Epithelial cell of prostate (primary cell): Measurements from ENCODE around the gene RFPL1.

ENCODE experiments used
- DNase-seq: peaks from one replicate; pipeline ENCODE4 v3.0.0-alpha.2; 2011; ENCODE audit warnings: low read depth, low spot score
- H3K27ac ChIP-seq: fragments of 450-650 bp; 2 replicates; pipeline ENCODE4 v1.5.1; 2017; ENCODE audit warnings: mild to moderate bottlenecking

Gene RFPL1

GRCh38 chr22:29435236-29436136 is 2.9 kb upstream of the RFPL1 start:
- no peak overlapping the region for H3K27ac ChIP-seq
- no peak for DNase-seq

GRCh38 chr22:29442976-29443375 is 4.6 kb downstream of the RFPL1 start:
- H3K27ac ChIP-seq = no peak overlapping the region
- no peak for DNase-seq

- H3K27ac ChIP-seq = no peak overlapping the region
- no peak for DNase-seq
These were observed 5.1 kb downstream of the RFPL1 start for GRCh38 chr22:29443452-29443851.

GRCh38 chr22:29443861-29444792 is 5.7 kb downstream of the RFPL1 start:
- no peak overlapping the region for H3K27ac ChIP-seq
- no peak for DNase-seq

- DNase-seq = no peak
These were observed 7.1 kb downstream of the RFPL1 start for GRCh38 chr22:29445508-29445907.

GRCh38 chr22:29447906-29448305 is 9.5 kb downstream of the RFPL1 start:
- H3K27ac ChIP-seq = no peak overlapping the region
- no peak for DNase-seq

More at GRCh38 chr22:29445508-29445907, 7.1 kb downstream of the RFPL1 start:
- H3K27ac ChIP-seq = no peak overlapping the region

GRCh38 chr22:29449296-29449875 is 11.0 kb downstream of the RFPL1 start:
- H3K27ac ChIP-seq = no peak overlapping the region
- no peak for DNase-seq

GRCh38 chr22:29450222-29450621 is 11.8 kb downstream of the RFPL1 start:
- H3K27ac ChIP-seq = no peak overlapping the region
- DNase-seq = no peak

GRCh38 chr22:29451863-29452262 is 13.5 kb downstream of the RFPL1 start:
- H3K27ac ChIP-seq = no peak overlapping the region
- DNase-seq = no peak

GRCh38 chr22:29454276-29454675 is 15.9 kb downstream of the RFPL1 start:
- no peak overlapping the region for H3K27ac ChIP-seq
- no peak for DNase-seq

GRCh38 chr22:29456211-29456671 is 17.9 kb downstream of the RFPL1 start:
- no peak overlapping the region for H3K27ac ChIP-seq
- no peak for DNase-seq

- no peak for DNase-seq
- no peak overlapping the region for H3K27ac ChIP-seq
These were observed 19.3 kb downstream of the RFPL1 start for GRCh38 chr22:29457730-29458129.

- H3K27ac ChIP-seq = no peak overlapping the region
- DNase-seq = no peak
These were observed 20.2 kb downstream of the RFPL1 start for GRCh38 chr22:29458551-29458950.

- H3K27ac ChIP-seq = no peak overlapping the region
These were observed 21.4 kb downstream of the RFPL1 start for GRCh38 chr22:29459773-29460172.

GRCh38 chr22:29461263-29461662 is 22.9 kb downstream of the RFPL1 start:
- DNase-seq = no peak
- no peak overlapping the region for H3K27ac ChIP-seq

More at GRCh38 chr22:29459773-29460172, 21.4 kb downstream of the RFPL1 start:
- no peak for DNase-seq

GRCh38 chr22:29463629-29464028 is 25.2 kb downstream of the RFPL1 start:
- no peak overlapping the region for H3K27ac ChIP-seq
- no peak for DNase-seq

GRCh38 chr22:29464581-29464980 is 26.2 kb downstream of the RFPL1 start:
- no peak for DNase-seq
- H3K27ac ChIP-seq = no peak overlapping the region

GRCh38 chr22:29469755-29470154 is 31.4 kb downstream of the RFPL1 start:
- H3K27ac ChIP-seq = no peak overlapping the region
- no peak for DNase-seq

- no peak for DNase-seq
- H3K27ac ChIP-seq = no peak overlapping the region
These were observed 31.9 kb downstream of the RFPL1 start for GRCh38 chr22:29470159-29470855.

- no peak for DNase-seq
These were observed 34.6 kb downstream of the RFPL1 start for GRCh38 chr22:29473001-29473400.

More at GRCh38 chr22:29473001-29473400, 34.6 kb downstream of the RFPL1 start:
- no peak overlapping the region for H3K27ac ChIP-seq
